Neural cell (in vitro differentiated cells): ENCODE data around the gene PPIF. TPM values are rescaled to one million over a fixed set of nuclear protein-coding genes. Genes with fewer than 3 reads are reported as not detected.

Source experiments
- H2AFZ ChIP-seq: fragments of 200-600, 300-800 bp; sonication (generic), shearing (Covaris generic); 2 replicates; pipeline ENCODE4 v1.6.0; 2014; ENCODE audit warnings: low read depth, mild to moderate bottlenecking, antibody characterized with exemption, low read length, moderate library complexity
- H3F3A ChIP-seq: fragments of 200-600 bp; shearing (Covaris generic); 2 replicates; pipeline ENCODE4 v1.6.1; 2016; ENCODE audit warnings: mild to moderate bottlenecking, moderate library complexity, mixed read lengths, antibody characterized with exemption, low read length; ENCODE audit not compliant: insufficient read depth, poor library complexity, severe bottlenecking
- H3K27ac ChIP-seq: fragments of 200-600, 300-800 bp; sonication (generic), shearing (Covaris generic); 2 replicates; pipeline ENCODE4 v1.5.1; 2014; ENCODE audit warnings: mild to moderate bottlenecking, low read length, moderate library complexity
- H3K27me3 ChIP-seq: fragments of 300-800, 200-600 bp; sonication (generic), shearing (Covaris generic); 2 replicates; pipeline ENCODE4 v1.6.0; 2014; ENCODE audit warnings: mild to moderate bottlenecking, low read depth, low read length, moderate library complexity; ENCODE audit not compliant: insufficient read depth
- H3K36me3 ChIP-seq: fragments of 300-800, 200-600 bp; sonication (generic), shearing (Covaris generic); 2 replicates; pipeline ENCODE4 v1.5.1; 2014; ENCODE audit warnings: mild to moderate bottlenecking, antibody characterized with exemption, low read length, moderate library complexity; ENCODE audit not compliant: insufficient read depth
- H3K4me2 ChIP-seq: fragments of 300-800, 200-600 bp; sonication (generic), shearing (Covaris generic); 2 replicates; pipeline ENCODE4 v1.6.0; 2014; ENCODE audit warnings: mild to moderate bottlenecking, low read length
- H3K4me3 ChIP-seq: fragments of 300-800, 200-600 bp; sonication (generic), shearing (Covaris generic); 2 replicates; pipeline ENCODE4 v1.5.1; 2014; ENCODE audit warnings: mild to moderate bottlenecking, low read length, moderate library complexity
- H3K79me2 ChIP-seq: fragments of 200-600 bp; shearing (Covaris generic); replicated peaks from 2 replicates; pipeline ENCODE4 v1.6.0; 2014; ENCODE audit warnings: mild to moderate bottlenecking, low read length, moderate library complexity; ENCODE audit not compliant: insufficient read depth
- H3K9ac ChIP-seq: fragments of 300-800, 200-600 bp; sonication (generic), shearing (Covaris generic); 2 replicates; pipeline ENCODE4 v1.6.1; 2016; ENCODE audit warnings: mild to moderate bottlenecking, low read length, mixed read lengths
- H3K9me2 ChIP-seq: fragments of 200-600 bp; shearing (Covaris generic); 2 replicates; pipeline ENCODE4 v1.6.1; 2016; ENCODE audit warnings: mild to moderate bottlenecking, low read length, mixed read lengths; ENCODE audit not compliant: insufficient read depth
- H3K9me3 ChIP-seq: fragments of 200-600, 300-800 bp; sonication (generic), shearing (Covaris generic); 2 replicates; pipeline ENCODE4 v1.6.1; 2016; ENCODE audit warnings: mild to moderate bottlenecking, mixed run types, low read length, moderate library complexity, mixed read lengths
- H4K20me1 ChIP-seq: fragments of 200-600 bp; shearing (Covaris generic); 2 replicates; pipeline ENCODE4 v1.6.1; 2016; ENCODE audit warnings: mild to moderate bottlenecking, mixed run types; ENCODE audit not compliant: insufficient read depth
- CTCF ChIP-seq: fragments of 450-650 bp; IDR thresholded peaks from 2 replicates; pipeline ENCODE4 v1.5.1; 2014; ENCODE audit warnings: antibody characterized with exemption, mild to moderate bottlenecking, moderate library complexity; ENCODE audit not compliant: poor library complexity, severe bottlenecking
- EP300 ChIP-seq: fragments of 450-650 bp; conservative IDR thresholded peaks from 2 replicates; pipeline ENCODE4 v1.6.1; 2014; ENCODE audit warnings: antibody characterized with exemption, mild to moderate bottlenecking, moderate library complexity; ENCODE audit not compliant: poor library complexity, severe bottlenecking
- EZH2 ChIP-seq: fragments of 200-600, 300-800 bp; shearing (Covaris generic), sonication (generic); IDR thresholded peaks from 2 replicates; pipeline ENCODE4 v1.6.1; 2014; ENCODE audit warnings: antibody characterized with exemption, low read length, borderline replicate concordance, mild to moderate bottlenecking; ENCODE audit not compliant: insufficient read depth, poor library complexity, severe bottlenecking
- MXI1 ChIP-seq: fragments of 450-650 bp; conservative IDR thresholded peaks from 2 replicates; pipeline ENCODE4 v1.6.1; 2014; ENCODE audit warnings: antibody characterized with exemption, mild to moderate bottlenecking; ENCODE audit not compliant: poor library complexity, severe bottlenecking
- POLR2AphosphoS5 ChIP-seq: IDR thresholded peaks from 2 replicates; pipeline ENCODE4 v1.6.1; 2012
- RAD21 ChIP-seq: fragments of 450-650 bp; conservative IDR thresholded peaks from 2 replicates; pipeline ENCODE4 v1.6.1; 2014; ENCODE audit warnings: antibody characterized with exemption, mild to moderate bottlenecking, moderate library complexity
- REST ChIP-seq: IDR thresholded peaks from 2 replicates; pipeline ENCODE4 v1.6.1; 2012; ENCODE audit warnings: borderline replicate concordance
- SMC3 ChIP-seq: fragments of 450-650 bp; conservative IDR thresholded peaks from 2 replicates; pipeline ENCODE4 v1.6.1; 2014; ENCODE audit warnings: antibody characterized with exemption, mild to moderate bottlenecking, moderate library complexity; ENCODE audit not compliant: poor library complexity
- TAF1 ChIP-seq: IDR thresholded peaks from 2 replicates; pipeline ENCODE4 v1.6.1; 2012; ENCODE audit warnings: low read depth
- polyA plus RNA-seq: library from polyadenylated mRNA; depleted of rRNA; stranded (reverse); fragments of >200 nt; gene quantifications from 2 replicates; pipeline ENCODE4 v1.2.3, GENCODE V29; 2014

PPIF gene
- polyA plus RNA-seq, 1 donor from 2014 or later, result 13.6 TPM

- Histone ChIP-seq H3K27me3 (no peaks in the 10 kb centered on the region), H3K9me3 (no peaks in the 10 kb centered on the region), H3K79me2 (no peaks in the 10 kb centered on the region), H4K20me1 (no peaks in the 10 kb centered on the region), H2AFZ (no peak overlapping the region), H3K36me3 (no peaks in the 10 kb centered on the region), H3K4me2 (no peak overlapping the region), H3K4me3 (no peak overlapping the region), H3K27ac (no peak overlapping the region), H3K9me2 (no peaks in the 10 kb centered on the region), H3F3A (no peaks in the 10 kb centered on the region), H3K9ac (no peak overlapping the region)
- no peak for TF ChIP-seq SMC3
- TF ChIP-seq RAD21, result no peak
- TF ChIP-seq CTCF, result no peak
- no peak for TF ChIP-seq REST
- TF ChIP-seq MXI1, result no peak
- no peak for TF ChIP-seq EZH2
- TF ChIP-seq TAF1, result no peak
- no peak for TF ChIP-seq EP300
- TF ChIP-seq POLR2AphosphoS5, result no peak
These were observed 12.7 kb upstream of the PPIF start for GRCh38 chr10:79334573-79334972.

- Histone ChIP-seq H2AFZ (no peak overlapping the region), H3K9me3 (no peaks in the 10 kb centered on the region), H3K79me2 (no peaks in the 10 kb centered on the region), H3K9me2 (no peaks in the 10 kb centered on the region), H3K4me2 (no peak overlapping the region), H3K27me3 (no peaks in the 10 kb centered on the region), H3K36me3 (no peaks in the 10 kb centered on the region), H4K20me1 (no peaks in the 10 kb centered on the region), H3K27ac (no peak overlapping the region), H3K4me3 (no peak overlapping the region), H3K9ac (no peak overlapping the region), H3F3A (no peaks in the 10 kb centered on the region)
- TF ChIP-seq EZH2 (no peak), POLR2AphosphoS5 (no peak), SMC3 (no peak), EP300 (no peak), REST (no peak), CTCF (no peak), TAF1 (no peak), MXI1 (no peak), RAD21 (no peak)
These were observed 12.2 kb upstream of the PPIF start for GRCh38 chr10:79335094-79335469.
